ENCODE data around the gene TMEM163.

DNA sequence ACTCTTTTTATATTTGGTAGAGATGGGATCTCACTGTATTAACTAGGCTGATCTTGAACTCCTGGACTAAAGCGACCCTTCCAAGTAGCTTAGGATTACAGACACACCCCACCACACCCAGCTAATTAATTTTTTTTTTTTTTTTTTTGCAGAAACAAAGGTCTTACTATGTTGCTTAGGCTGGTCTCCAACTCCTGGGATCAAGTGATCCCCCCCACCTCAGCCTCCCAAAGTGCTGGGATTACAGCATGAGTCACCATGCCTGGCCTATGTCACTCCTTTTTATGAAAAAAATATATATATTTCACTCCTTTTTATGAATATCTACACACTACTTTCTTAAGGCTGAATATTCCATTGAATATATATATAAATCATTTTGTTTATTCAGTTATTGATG, 302.2 kb downstream of the TMEM163 start:
- TF ChIP-seq, protein P1, sequence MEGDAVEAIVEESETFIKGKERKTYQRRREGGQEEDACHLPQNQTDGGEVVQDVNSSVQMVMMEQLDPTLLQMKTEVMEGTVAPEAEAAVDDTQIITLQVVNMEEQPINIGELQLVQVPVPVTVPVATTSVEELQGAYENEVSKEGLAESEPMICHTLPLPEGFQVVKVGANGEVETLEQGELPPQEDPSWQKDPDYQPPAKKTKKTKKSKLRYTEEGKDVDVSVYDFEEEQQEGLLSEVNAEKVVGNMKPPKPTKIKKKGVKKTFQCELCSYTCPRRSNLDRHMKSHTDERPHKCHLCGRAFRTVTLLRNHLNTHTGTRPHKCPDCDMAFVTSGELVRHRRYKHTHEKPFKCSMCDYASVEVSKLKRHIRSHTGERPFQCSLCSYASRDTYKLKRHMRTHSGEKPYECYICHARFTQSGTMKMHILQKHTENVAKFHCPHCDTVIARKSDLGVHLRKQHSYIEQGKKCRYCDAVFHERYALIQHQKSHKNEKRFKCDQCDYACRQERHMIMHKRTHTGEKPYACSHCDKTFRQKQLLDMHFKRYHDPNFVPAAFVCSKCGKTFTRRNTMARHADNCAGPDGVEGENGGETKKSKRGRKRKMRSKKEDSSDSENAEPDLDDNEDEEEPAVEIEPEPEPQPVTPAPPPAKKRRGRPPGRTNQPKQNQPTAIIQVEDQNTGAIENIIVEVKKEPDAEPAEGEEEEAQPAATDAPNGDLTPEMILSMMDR (IDR thresholded peaks at IDR 0.05), result no peak
- no peak for TF ChIP-seq EP300 (IDR thresholded peaks at IDR 0.05)
